ENCODE results near the gene GAS7. TPM values are rescaled to one million over a fixed set of nuclear protein-coding genes. Genes with fewer than 3 reads are reported as not detected.

The GAS7 gene
- total RNA-seq, 3 donors from 2014 or later (not counting 1 experiment from before 2014, with no cell fraction given), result 70.7 to 89.1 (median 84.8) TPM

DNA sequence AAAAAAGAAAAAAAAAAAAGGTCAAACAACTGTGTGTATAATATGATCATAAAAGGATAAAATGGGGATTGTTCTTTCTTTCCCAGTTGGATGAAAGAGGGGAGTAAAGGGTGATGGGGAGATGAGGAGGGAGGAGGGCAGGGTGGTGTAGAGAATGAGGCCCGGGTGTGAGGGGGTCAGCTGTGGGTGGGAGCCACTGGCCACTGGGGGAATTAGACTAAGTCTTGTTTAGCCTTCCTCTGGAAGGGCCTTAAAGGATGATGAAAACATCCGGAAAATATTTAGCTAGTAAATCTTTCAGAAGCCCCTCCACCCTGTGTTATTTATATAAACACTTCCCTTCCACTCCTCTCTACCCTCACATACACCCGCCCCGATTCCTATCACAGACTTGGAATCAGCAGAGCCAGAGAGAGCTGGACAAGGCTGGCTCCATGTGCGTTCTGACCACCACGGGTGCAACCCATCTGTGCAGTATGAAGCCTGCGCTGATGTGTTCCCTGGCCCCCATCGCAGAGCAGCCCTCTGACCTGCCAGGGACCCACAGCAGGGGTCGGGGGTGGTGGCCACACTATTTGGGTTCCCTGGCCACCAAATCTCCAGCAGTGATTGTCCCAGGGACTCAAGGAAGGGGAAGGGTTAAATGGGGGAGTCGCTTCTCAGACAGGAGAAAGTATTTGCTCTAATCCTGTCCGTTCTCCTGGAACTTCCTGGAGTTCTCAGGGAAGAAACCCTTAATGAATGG, 72.7 kb downstream of the GAS7 start:
- H3K36me3 Mint-ChIP-seq, result no peaks in the 10 kb centered on the region
- TF ChIP-seq, protein P1, sequence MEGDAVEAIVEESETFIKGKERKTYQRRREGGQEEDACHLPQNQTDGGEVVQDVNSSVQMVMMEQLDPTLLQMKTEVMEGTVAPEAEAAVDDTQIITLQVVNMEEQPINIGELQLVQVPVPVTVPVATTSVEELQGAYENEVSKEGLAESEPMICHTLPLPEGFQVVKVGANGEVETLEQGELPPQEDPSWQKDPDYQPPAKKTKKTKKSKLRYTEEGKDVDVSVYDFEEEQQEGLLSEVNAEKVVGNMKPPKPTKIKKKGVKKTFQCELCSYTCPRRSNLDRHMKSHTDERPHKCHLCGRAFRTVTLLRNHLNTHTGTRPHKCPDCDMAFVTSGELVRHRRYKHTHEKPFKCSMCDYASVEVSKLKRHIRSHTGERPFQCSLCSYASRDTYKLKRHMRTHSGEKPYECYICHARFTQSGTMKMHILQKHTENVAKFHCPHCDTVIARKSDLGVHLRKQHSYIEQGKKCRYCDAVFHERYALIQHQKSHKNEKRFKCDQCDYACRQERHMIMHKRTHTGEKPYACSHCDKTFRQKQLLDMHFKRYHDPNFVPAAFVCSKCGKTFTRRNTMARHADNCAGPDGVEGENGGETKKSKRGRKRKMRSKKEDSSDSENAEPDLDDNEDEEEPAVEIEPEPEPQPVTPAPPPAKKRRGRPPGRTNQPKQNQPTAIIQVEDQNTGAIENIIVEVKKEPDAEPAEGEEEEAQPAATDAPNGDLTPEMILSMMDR (IDR thresholded peaks at IDR 0.05), result no peak
- ATAC-seq (no peak), DNase-seq (no peak)
- Histone ChIP-seq H3K4me1 (ENCODE audit: control insufficient read depth, insufficient read depth, low read length) (peaks cover 84% of the 10 kb centered on the region), H3K4me3 (ENCODE audit: low read length) (no peak overlapping the region), H3K9me3 (ENCODE audit: control insufficient read depth, insufficient read depth, low read length) (no peaks in the 10 kb centered on the region), H3K27me3 (ENCODE audit: control insufficient read depth, insufficient read depth, low read length) (no peaks in the 10 kb centered on the region), H3K27ac (ENCODE audit: low read length) (no peak overlapping the region), H3K36me3 (ENCODE audit: control insufficient read depth, insufficient read depth, low read length) (no peaks in the 10 kb centered on the region)
- 95% methylated on average over 11 of the region's 11 CpGs for WGBS (ENCODE audit: insufficient coverage)
- peaks cover 41 to 72% of the 10 kb centered on the region in 2 donors for H3K4me1 Mint-ChIP-seq
- peak overlapping the region in 1 of 2 donors; percentile 6 for H3K27ac Mint-ChIP-seq
- peaks cover 0 to 7% of the 10 kb centered on the region in 2 donors for H3K27me3 Mint-ChIP-seq (ENCODE audit: low read depth in 2 of 2)
- no peak overlapping the region for H3K4me3 Mint-ChIP-seq
- intact Hi-C loops (cut with micrococcal nuclease), result no loop called here
- no peaks in the 10 kb centered on the region for H3K9me3 Mint-ChIP-seq

DNA sequence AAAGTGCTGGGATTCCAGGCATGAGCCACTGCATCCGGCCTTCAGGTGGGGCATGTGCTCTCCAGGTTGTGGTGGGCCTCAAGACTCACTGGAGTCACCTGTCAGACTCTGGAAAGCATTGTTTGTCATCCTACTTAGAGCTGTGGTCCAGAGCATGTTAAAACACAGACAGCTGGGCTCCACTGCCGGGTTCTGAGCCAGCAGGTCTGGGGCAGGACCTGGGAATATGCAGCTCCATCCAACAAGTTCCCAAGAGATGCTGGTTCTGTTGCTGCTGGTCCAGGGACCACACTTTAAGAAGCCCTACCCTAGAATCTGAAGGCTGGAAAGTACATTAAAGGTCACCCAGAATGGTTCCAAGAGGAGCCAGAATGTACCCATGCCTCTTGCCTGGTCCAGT, 75.3 kb downstream of the GAS7 start:
- peak overlapping the region in 1 of 2 donors; percentile 100 for H3K27ac Mint-ChIP-seq
- H3K36me3 ChIP-seq (ENCODE audit: control insufficient read depth, insufficient read depth, low read length), result no peaks in the 10 kb centered on the region
- peak overlapping the region; percentile 21 for H3K4me3 Mint-ChIP-seq
- intact Hi-C loops (cut with micrococcal nuclease), result no loop called here
- H3K4me1 Mint-ChIP-seq, result peaks cover 46 to 78% of the 10 kb centered on the region in 2 donors
- H3K27ac ChIP-seq (ENCODE audit: low read length), result no peak overlapping the region
- no peak for DNase-seq
- H3K9me3 Mint-ChIP-seq, result no peaks in the 10 kb centered on the region
- H3K27me3 ChIP-seq (ENCODE audit: control insufficient read depth, insufficient read depth, low read length), result no peaks in the 10 kb centered on the region
- H3K36me3 Mint-ChIP-seq, result no peaks in the 10 kb centered on the region
- H3K4me3 ChIP-seq (ENCODE audit: low read length), result no peak overlapping the region
- no peak for ATAC-seq
- H3K9me3 ChIP-seq (ENCODE audit: control insufficient read depth, insufficient read depth, low read length), result no peaks in the 10 kb centered on the region
- TF ChIP-seq, protein P1 (IDR thresholded peaks at IDR 0.05), result no peak
- 95% methylated on average over 2 of the region's 2 CpGs for WGBS (ENCODE audit: insufficient coverage)
- H3K4me1 ChIP-seq (ENCODE audit: control insufficient read depth, insufficient read depth, low read length), result peaks cover 87% of the 10 kb centered on the region
- H3K27me3 Mint-ChIP-seq (ENCODE audit: low read depth in 2 of 2), result no peaks in the 10 kb centered on the region

DNA sequence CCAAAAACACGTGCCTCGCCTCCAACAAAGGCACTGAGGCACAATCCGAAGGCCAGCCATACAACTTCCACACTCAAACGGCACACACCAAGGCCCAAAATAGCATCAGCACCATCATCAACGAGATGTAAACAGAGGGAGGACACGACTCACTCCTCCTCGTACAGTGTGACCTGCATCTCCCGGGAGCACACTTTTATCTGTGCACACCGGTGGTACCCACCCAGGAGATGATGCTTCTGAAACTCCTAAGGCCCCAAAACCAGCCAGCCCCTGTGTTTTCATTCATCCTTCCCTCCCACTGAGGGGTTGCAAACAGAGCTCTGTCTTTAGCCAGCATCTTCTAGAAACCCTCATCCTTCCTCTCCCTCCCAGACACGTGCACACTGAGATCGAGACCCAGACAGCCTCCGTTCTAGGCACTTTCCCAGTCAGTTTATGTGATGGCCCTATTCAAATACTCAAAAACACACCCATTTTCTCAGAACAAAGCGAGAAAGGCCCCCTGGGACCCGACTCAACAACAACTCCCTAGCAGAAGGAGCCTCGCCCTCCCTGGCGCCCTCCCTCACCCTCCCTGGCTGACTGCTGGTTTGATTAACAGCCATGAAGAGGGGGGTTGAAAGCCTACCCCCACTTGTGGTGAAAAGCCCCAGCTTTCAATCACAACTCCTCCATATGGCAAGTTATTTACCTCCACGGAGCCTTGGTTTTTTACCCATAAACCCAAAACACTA, 76.3 kb downstream of the GAS7 start:
- Mint-ChIP-seq H3K9me3 (no peaks in the 10 kb centered on the region), H3K36me3 (no peaks in the 10 kb centered on the region), H3K4me1 (peaks cover 54 to 84% of the 10 kb centered on the region in 2 donors), H3K27ac (peak overlapping the region; percentile 99 to 100), H3K4me3 (peak overlapping the region; percentile 61), H3K27me3 (ENCODE audit: low read depth in 2 of 2) (no peaks in the 10 kb centered on the region)
- H3K27ac ChIP-seq (ENCODE audit: low read length), result peak overlapping the region; percentile 45
- TF ChIP-seq, protein P1 (IDR thresholded peaks at IDR 0.05), result no peak
- H3K4me3 ChIP-seq (ENCODE audit: low read length), result no peak overlapping the region
- ATAC-seq (no peak), DNase-seq (peak in 1 of 2 donors; percentile 52)
- WGBS (ENCODE audit: insufficient coverage), result 36% methylated on average over 17 of the region's 17 CpGs
- H3K27me3 ChIP-seq (ENCODE audit: control insufficient read depth, insufficient read depth, low read length), result no peaks in the 10 kb centered on the region
- H3K9me3 ChIP-seq (ENCODE audit: control insufficient read depth, insufficient read depth, low read length), result no peaks in the 10 kb centered on the region
- intact Hi-C loops (cut with micrococcal nuclease), result no loop called here
- no peaks in the 10 kb centered on the region for H3K36me3 ChIP-seq (ENCODE audit: control insufficient read depth, insufficient read depth, low read length)
- H3K4me1 ChIP-seq (ENCODE audit: control insufficient read depth, insufficient read depth, low read length), result peaks cover 87% of the 10 kb centered on the region

Data from natural killer cell (primary cell).